VCaP (cell line): Measurements from ENCODE around the gene CCDC136.
A peak's percentile ranks its signal among the peaks of the same experiment; 100 is the strongest.

Source experiments
- H3K27ac ChIP-seq: fragments of 450-650 bp; 2 replicates; pipeline ENCODE4 v1.5.1; 2017
- TF ChIP-seq, protein P1 (sequence below): fragments of 450-650 bp; conservative IDR thresholded peaks from 2 replicates; pipeline ENCODE4 v1.5.1; 2017; ENCODE audit warnings: mild to moderate bottlenecking, moderate library complexity

CCDC136 gene

DNA sequence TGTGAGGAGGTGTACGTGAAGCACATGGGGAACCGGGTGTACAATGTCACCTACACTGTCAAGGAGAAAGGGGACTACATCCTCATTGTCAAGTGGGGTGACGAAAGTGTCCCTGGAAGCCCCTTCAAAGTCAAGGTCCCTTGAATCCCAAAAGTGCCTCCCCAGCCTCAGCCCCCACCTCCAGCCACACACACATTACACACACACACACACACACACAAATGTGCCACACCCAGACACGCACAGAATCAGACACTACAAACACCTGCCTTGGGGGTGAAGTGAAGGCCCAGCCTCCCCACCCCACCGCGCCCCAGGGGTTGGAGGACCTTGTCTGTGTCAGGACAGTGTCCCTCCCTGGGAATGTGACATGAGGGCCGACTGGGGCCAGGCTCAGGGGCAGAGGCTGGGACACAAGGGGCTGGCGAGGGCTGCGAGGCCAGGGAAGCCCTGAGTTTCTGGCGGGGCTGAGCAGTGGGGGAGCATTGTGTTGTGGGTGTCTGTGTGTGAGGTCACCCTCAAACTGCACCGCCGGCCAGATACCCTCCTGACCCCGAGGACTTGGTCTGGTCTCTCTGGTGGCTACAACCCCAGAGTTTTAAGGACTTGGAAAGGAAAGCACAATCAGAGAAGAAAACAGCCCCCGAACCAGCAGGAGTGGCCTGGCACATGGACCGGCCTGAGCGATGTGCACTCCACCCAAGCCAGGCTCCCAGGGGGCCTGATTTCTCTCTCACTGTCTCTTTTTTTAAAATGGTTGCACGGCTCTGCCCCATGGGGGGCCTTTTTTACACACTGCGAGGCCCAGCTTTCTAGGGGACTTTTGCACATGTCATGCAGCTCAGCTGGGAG lies 66.8 kb downstream of the CCDC136 start:
- TF ChIP-seq, protein P1, sequence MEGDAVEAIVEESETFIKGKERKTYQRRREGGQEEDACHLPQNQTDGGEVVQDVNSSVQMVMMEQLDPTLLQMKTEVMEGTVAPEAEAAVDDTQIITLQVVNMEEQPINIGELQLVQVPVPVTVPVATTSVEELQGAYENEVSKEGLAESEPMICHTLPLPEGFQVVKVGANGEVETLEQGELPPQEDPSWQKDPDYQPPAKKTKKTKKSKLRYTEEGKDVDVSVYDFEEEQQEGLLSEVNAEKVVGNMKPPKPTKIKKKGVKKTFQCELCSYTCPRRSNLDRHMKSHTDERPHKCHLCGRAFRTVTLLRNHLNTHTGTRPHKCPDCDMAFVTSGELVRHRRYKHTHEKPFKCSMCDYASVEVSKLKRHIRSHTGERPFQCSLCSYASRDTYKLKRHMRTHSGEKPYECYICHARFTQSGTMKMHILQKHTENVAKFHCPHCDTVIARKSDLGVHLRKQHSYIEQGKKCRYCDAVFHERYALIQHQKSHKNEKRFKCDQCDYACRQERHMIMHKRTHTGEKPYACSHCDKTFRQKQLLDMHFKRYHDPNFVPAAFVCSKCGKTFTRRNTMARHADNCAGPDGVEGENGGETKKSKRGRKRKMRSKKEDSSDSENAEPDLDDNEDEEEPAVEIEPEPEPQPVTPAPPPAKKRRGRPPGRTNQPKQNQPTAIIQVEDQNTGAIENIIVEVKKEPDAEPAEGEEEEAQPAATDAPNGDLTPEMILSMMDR = no peak
- no peak overlapping the region for H3K27ac ChIP-seq

DNA sequence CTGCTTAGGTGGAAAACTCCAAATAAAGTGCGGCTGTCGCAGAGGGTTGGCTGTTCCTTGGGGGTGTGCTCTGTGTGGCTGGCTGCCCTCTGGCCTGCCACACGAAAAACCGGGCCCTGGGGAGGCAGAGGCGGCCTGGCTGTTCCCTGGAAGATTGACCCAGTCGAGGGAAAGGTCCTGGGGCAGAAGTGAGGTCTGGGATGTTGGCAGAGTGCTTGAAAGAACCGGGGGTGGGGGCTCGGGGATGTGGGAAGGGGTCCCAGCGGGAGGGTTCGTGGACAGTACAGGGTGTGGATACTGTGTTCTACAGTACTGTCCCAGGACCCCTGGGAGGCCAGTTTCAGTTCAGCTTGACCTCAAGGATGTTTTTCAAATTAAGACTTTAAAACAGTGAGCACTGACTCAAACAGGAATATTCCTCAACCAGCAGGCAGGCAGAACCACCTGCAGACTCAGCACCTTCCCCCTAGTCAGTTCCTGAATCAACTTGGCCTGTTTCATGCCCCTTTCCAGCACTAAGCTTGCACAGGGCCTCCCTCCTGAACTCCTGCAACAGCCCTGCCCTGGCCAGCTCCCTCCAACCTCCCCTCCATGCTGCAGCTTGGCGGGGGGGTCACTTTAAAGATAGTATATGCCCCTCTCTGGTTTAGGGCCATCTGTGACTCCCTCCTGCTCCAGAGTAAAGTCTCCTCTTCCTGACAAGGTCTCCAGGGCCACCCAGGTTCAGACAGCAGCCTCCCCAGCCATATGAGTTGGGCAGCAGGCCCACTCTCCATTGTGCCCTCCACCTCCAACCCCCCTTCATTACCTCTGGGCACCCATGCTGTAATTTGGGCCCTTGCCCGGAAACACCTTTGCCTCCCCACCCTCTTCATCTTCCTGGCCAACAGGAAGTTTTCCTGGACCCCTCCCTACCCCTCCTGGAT lies 67.7 kb downstream of the CCDC136 start:
- no peak overlapping the region for H3K27ac ChIP-seq
- TF ChIP-seq, protein P1 = no peak

DNA sequence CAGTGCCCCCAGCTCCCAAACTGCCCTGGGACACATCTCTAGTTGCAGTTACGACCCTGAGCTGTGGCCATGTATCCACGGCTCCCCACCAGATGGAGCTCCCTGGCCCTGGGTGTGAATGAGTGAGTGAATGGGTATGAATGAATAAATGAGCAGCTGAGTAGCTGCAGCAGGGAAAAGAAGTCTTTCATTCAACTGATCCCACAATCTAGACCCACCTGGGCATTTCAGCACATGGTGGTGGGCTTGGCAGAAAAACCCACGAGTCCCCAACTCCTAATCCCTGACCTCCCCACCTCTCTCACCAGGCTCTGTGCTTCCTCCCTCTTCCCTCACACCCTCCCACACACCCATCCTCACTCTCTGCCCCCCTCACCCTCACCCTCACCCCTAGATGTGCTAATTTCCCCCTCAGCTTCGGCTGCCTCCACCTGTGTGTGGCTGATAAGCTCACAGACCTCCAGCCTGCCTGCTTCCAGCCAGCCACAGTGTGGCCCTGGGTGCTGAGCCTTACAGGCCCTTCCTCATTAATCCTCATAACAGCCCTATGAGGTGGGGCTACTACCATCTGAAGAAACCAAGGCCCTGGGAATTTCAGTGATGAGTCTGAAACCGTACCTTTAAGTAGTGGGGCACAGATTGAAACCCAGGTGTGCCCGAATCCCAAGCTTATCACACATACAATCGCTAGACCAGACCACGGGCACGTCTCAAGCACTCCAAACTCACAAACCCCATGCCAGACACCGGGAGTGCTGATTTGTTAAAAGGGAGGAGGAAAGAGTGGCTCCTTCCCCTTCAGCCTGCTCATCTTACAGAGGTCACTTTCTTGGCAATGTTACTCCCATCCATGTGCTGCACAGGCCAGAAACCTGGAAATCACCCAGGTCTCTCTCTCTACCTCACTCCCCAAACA lies 68.6 kb downstream of the CCDC136 start:
- TF ChIP-seq, protein P1 = 0 out of 2 replicates have a peak, but pooled peaks have one; percentile 8
- H3K27ac ChIP-seq = no peak overlapping the region

DNA sequence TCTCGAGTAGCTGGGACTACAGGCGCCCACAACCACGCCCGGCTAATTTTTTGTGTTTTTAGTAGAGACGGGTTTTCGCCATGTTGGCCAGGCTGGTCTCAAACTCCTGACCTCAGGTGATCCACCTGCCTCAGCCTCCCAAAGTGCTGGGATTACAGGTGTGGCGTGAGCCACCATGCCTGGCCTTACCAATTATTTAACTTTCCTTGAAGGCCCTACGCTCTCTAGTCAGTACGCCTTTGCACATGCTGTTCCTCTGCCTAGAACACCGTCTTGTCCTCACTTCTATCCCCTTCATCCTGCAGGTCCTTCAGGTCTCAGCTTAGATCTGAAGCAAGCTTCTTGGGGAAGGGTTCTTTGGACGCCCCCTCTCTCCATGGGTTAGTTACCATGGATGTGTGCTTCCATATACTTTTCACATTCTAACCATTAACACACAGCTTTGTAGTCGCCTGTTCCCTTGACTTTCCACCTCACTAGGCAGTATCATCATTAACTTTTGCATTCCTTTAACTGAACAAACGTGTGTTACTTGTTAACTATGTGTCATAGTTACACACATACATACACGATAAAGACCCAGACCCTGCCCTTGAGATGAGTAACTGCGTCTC lies 70.3 kb downstream of the CCDC136 start:
- TF ChIP-seq, protein P1 = no peak
- H3K27ac ChIP-seq = peak overlapping the region; percentile 89

DNA sequence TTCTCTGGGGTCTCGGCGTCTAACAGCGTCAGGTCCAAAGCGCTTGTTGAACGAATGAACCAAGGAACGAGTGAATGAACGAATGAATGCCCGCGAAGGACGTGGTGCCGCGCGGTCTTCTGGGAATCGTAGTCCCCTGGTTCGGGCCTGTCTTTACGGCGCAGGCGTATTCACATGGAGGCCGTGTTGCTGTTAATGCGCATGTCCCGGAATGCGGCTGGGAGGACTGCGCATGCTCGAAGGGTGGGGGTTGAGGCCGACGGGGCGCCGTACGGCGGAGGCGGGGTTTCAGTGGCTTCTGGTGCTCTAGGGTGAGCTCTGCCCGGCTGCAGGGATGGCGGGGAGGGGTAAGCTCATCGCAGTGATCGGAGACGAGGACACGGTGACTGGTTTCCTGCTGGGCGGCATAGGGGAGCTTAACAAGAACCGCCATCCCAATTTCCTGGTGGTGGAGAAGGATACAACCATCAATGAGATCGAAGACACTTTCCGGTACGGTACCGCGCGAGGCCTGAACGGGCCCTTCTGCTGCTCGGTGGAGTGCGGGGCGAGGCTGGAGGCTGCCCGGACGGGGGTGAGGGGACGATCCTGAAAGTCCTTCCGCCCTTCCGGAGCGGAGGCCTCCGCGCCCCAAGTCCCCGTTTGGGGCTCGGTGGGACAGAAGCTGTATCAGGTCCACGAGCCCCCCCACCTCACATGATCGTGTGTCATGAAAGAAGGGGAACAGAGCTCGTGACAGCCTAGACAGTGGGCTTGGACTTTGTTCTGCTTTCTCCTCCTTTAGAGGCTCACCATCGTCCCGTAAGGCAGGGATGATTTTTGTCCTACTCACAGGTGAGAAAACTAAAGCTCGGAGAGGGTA lies 71.0 kb downstream of the CCDC136 start, which contains the start of gene ATP6V1F:
TSS of gene ATP6V1F (plus strand) at position 286 of the 862 bp plus-strand sequence. CDS start at position 335, 49 bp downstream.
- H3K27ac ChIP-seq = peak within 1 kb of the TSS; percentile 89
- TF ChIP-seq, protein P1 = no peak

DNA sequence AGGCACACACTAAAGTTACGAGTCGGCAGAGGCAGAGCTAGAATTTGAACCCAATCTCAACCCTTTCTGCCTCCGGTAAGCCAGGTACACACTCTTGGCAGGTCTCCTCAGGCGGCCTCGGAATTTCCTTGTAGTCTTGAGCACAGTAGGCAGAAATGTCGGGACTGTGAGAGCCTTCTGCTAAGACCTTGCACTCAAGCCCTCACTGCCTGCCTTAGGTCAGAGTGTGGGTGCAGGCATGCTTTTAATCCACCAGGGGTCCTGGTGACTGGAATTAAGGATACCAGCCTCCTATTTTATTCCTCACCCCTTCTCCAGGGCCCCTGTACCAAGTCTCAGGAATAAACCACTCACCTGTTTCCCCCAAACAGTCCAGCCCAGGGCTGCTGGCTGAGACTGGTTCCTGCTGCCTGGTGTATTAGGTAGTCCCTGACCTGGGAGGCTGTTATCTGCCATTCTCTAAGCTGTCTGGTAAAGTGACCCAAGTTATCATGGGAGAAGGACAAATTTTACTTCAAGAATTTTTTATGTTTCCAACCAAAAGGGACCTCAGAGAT lies 71.7 kb downstream of the CCDC136 start:
- peak overlapping the region; percentile 89 for H3K27ac ChIP-seq
- TF ChIP-seq, protein P1 = peak; percentile 74
